Neural cell (in vitro differentiated cells): ENCODE data around the gene KLHL22. TPM values are rescaled to one million over a fixed set of nuclear protein-coding genes. Genes with fewer than 3 reads are reported as not detected.

ENCODE experiments used
- H2AFZ ChIP-seq: fragments of 200-600, 300-800 bp; sonication (generic), shearing (Covaris generic); 2 replicates; pipeline ENCODE4 v1.6.0; 2014; ENCODE audit warnings: low read depth, mild to moderate bottlenecking, antibody characterized with exemption, low read length, moderate library complexity
- H3F3A ChIP-seq: fragments of 200-600 bp; shearing (Covaris generic); 2 replicates; pipeline ENCODE4 v1.6.1; 2016; ENCODE audit warnings: mild to moderate bottlenecking, moderate library complexity, mixed read lengths, antibody characterized with exemption, low read length; ENCODE audit not compliant: insufficient read depth, poor library complexity, severe bottlenecking
- H3K27ac ChIP-seq: fragments of 200-600, 300-800 bp; sonication (generic), shearing (Covaris generic); 2 replicates; pipeline ENCODE4 v1.5.1; 2014; ENCODE audit warnings: mild to moderate bottlenecking, low read length, moderate library complexity
- H3K27me3 ChIP-seq: fragments of 300-800, 200-600 bp; sonication (generic), shearing (Covaris generic); 2 replicates; pipeline ENCODE4 v1.6.0; 2014; ENCODE audit warnings: mild to moderate bottlenecking, low read depth, low read length, moderate library complexity; ENCODE audit not compliant: insufficient read depth
- H3K36me3 ChIP-seq: fragments of 300-800, 200-600 bp; sonication (generic), shearing (Covaris generic); 2 replicates; pipeline ENCODE4 v1.5.1; 2014; ENCODE audit warnings: mild to moderate bottlenecking, antibody characterized with exemption, low read length, moderate library complexity; ENCODE audit not compliant: insufficient read depth
- H3K4me2 ChIP-seq: fragments of 300-800, 200-600 bp; sonication (generic), shearing (Covaris generic); 2 replicates; pipeline ENCODE4 v1.6.0; 2014; ENCODE audit warnings: mild to moderate bottlenecking, low read length
- H3K4me3 ChIP-seq: fragments of 300-800, 200-600 bp; sonication (generic), shearing (Covaris generic); 2 replicates; pipeline ENCODE4 v1.5.1; 2014; ENCODE audit warnings: mild to moderate bottlenecking, low read length, moderate library complexity
- H3K79me2 ChIP-seq: fragments of 200-600 bp; shearing (Covaris generic); replicated peaks from 2 replicates; pipeline ENCODE4 v1.6.0; 2014; ENCODE audit warnings: mild to moderate bottlenecking, low read length, moderate library complexity; ENCODE audit not compliant: insufficient read depth
- H3K9ac ChIP-seq: fragments of 300-800, 200-600 bp; sonication (generic), shearing (Covaris generic); 2 replicates; pipeline ENCODE4 v1.6.1; 2016; ENCODE audit warnings: mild to moderate bottlenecking, low read length, mixed read lengths
- H3K9me2 ChIP-seq: fragments of 200-600 bp; shearing (Covaris generic); 2 replicates; pipeline ENCODE4 v1.6.1; 2016; ENCODE audit warnings: mild to moderate bottlenecking, low read length, mixed read lengths; ENCODE audit not compliant: insufficient read depth
- H3K9me3 ChIP-seq: fragments of 200-600, 300-800 bp; sonication (generic), shearing (Covaris generic); 2 replicates; pipeline ENCODE4 v1.6.1; 2016; ENCODE audit warnings: mild to moderate bottlenecking, mixed run types, low read length, moderate library complexity, mixed read lengths
- H4K20me1 ChIP-seq: fragments of 200-600 bp; shearing (Covaris generic); 2 replicates; pipeline ENCODE4 v1.6.1; 2016; ENCODE audit warnings: mild to moderate bottlenecking, mixed run types; ENCODE audit not compliant: insufficient read depth
- EP300 ChIP-seq: fragments of 450-650 bp; conservative IDR thresholded peaks from 2 replicates; pipeline ENCODE4 v1.6.1; 2014; ENCODE audit warnings: antibody characterized with exemption, mild to moderate bottlenecking, moderate library complexity; ENCODE audit not compliant: poor library complexity, severe bottlenecking
- EZH2 ChIP-seq: fragments of 200-600, 300-800 bp; shearing (Covaris generic), sonication (generic); IDR thresholded peaks from 2 replicates; pipeline ENCODE4 v1.6.1; 2014; ENCODE audit warnings: antibody characterized with exemption, low read length, borderline replicate concordance, mild to moderate bottlenecking; ENCODE audit not compliant: insufficient read depth, poor library complexity, severe bottlenecking
- MXI1 ChIP-seq: fragments of 450-650 bp; conservative IDR thresholded peaks from 2 replicates; pipeline ENCODE4 v1.6.1; 2014; ENCODE audit warnings: antibody characterized with exemption, mild to moderate bottlenecking; ENCODE audit not compliant: poor library complexity, severe bottlenecking
- POLR2AphosphoS5 ChIP-seq: IDR thresholded peaks from 2 replicates; pipeline ENCODE4 v1.6.1; 2012
- RAD21 ChIP-seq: fragments of 450-650 bp; conservative IDR thresholded peaks from 2 replicates; pipeline ENCODE4 v1.6.1; 2014; ENCODE audit warnings: antibody characterized with exemption, mild to moderate bottlenecking, moderate library complexity
- SMC3 ChIP-seq: fragments of 450-650 bp; conservative IDR thresholded peaks from 2 replicates; pipeline ENCODE4 v1.6.1; 2014; ENCODE audit warnings: antibody characterized with exemption, mild to moderate bottlenecking, moderate library complexity; ENCODE audit not compliant: poor library complexity
- TAF1 ChIP-seq: IDR thresholded peaks from 2 replicates; pipeline ENCODE4 v1.6.1; 2012; ENCODE audit warnings: low read depth
- polyA plus RNA-seq: library from polyadenylated mRNA; depleted of rRNA; stranded (reverse); fragments of >200 nt; gene quantifications from 2 replicates; pipeline ENCODE4 v1.2.3, GENCODE V29; 2014
- TF ChIP-seq, protein P1 (sequence below): IDR thresholded peaks from 2 replicates; pipeline ENCODE4 v1.6.1; 2012; ENCODE audit warnings: borderline replicate concordance
- TF ChIP-seq, protein P2 (sequence below): fragments of 450-650 bp; IDR thresholded peaks from 2 replicates; pipeline ENCODE4 v1.5.1; 2014; ENCODE audit warnings: antibody characterized with exemption, mild to moderate bottlenecking, moderate library complexity; ENCODE audit not compliant: poor library complexity, severe bottlenecking

The KLHL22 gene
- polyA plus RNA-seq, 1 donor from 2014 or later: 59.5 TPM

DNA sequence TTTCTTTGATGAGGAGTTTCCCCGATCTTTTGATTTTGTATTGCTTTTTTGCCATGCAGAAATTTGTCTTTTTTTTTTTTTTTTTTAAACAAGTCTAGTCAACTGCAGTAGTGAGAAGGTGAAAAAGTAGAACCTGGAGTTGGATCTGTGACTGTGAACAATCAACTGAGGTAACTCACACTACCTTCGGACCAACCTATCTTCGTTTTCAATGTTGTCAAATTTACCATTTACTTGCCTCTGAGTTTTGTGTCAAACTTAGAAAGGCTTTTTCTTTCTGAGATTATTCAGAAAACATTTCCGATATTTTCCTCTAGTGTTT is 20.5 kb downstream of the KLHL22 start:
- TF ChIP-seq POLR2AphosphoS5 (no peak), EZH2 (no peak), EP300 (no peak), MXI1 (no peak), TAF1 (no peak), RAD21 (no peak), SMC3 (no peak)
- TF ChIP-seq, protein P1, sequence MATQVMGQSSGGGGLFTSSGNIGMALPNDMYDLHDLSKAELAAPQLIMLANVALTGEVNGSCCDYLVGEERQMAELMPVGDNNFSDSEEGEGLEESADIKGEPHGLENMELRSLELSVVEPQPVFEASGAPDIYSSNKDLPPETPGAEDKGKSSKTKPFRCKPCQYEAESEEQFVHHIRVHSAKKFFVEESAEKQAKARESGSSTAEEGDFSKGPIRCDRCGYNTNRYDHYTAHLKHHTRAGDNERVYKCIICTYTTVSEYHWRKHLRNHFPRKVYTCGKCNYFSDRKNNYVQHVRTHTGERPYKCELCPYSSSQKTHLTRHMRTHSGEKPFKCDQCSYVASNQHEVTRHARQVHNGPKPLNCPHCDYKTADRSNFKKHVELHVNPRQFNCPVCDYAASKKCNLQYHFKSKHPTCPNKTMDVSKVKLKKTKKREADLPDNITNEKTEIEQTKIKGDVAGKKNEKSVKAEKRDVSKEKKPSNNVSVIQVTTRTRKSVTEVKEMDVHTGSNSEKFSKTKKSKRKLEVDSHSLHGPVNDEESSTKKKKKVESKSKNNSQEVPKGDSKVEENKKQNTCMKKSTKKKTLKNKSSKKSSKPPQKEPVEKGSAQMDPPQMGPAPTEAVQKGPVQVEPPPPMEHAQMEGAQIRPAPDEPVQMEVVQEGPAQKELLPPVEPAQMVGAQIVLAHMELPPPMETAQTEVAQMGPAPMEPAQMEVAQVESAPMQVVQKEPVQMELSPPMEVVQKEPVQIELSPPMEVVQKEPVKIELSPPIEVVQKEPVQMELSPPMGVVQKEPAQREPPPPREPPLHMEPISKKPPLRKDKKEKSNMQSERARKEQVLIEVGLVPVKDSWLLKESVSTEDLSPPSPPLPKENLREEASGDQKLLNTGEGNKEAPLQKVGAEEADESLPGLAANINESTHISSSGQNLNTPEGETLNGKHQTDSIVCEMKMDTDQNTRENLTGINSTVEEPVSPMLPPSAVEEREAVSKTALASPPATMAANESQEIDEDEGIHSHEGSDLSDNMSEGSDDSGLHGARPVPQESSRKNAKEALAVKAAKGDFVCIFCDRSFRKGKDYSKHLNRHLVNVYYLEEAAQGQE: no peak
- TF ChIP-seq, protein P2, sequence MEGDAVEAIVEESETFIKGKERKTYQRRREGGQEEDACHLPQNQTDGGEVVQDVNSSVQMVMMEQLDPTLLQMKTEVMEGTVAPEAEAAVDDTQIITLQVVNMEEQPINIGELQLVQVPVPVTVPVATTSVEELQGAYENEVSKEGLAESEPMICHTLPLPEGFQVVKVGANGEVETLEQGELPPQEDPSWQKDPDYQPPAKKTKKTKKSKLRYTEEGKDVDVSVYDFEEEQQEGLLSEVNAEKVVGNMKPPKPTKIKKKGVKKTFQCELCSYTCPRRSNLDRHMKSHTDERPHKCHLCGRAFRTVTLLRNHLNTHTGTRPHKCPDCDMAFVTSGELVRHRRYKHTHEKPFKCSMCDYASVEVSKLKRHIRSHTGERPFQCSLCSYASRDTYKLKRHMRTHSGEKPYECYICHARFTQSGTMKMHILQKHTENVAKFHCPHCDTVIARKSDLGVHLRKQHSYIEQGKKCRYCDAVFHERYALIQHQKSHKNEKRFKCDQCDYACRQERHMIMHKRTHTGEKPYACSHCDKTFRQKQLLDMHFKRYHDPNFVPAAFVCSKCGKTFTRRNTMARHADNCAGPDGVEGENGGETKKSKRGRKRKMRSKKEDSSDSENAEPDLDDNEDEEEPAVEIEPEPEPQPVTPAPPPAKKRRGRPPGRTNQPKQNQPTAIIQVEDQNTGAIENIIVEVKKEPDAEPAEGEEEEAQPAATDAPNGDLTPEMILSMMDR: no peak
- no peaks in the 10 kb centered on the region for H3K36me3 ChIP-seq
- H3K9me2 ChIP-seq: no peaks in the 10 kb centered on the region
- no peaks in the 10 kb centered on the region for H3K27me3 ChIP-seq
- H3F3A ChIP-seq: no peaks in the 10 kb centered on the region
- no peak overlapping the region for H3K4me2 ChIP-seq
- H4K20me1 ChIP-seq: no peaks in the 10 kb centered on the region
- no peak overlapping the region for H3K9ac ChIP-seq
- H3K9me3 ChIP-seq: no peaks in the 10 kb centered on the region
- no peak overlapping the region for H3K27ac ChIP-seq
- no peaks in the 10 kb centered on the region for H3K79me2 ChIP-seq
- H3K4me3 ChIP-seq: no peak overlapping the region
- no peak overlapping the region for H2AFZ ChIP-seq

DNA sequence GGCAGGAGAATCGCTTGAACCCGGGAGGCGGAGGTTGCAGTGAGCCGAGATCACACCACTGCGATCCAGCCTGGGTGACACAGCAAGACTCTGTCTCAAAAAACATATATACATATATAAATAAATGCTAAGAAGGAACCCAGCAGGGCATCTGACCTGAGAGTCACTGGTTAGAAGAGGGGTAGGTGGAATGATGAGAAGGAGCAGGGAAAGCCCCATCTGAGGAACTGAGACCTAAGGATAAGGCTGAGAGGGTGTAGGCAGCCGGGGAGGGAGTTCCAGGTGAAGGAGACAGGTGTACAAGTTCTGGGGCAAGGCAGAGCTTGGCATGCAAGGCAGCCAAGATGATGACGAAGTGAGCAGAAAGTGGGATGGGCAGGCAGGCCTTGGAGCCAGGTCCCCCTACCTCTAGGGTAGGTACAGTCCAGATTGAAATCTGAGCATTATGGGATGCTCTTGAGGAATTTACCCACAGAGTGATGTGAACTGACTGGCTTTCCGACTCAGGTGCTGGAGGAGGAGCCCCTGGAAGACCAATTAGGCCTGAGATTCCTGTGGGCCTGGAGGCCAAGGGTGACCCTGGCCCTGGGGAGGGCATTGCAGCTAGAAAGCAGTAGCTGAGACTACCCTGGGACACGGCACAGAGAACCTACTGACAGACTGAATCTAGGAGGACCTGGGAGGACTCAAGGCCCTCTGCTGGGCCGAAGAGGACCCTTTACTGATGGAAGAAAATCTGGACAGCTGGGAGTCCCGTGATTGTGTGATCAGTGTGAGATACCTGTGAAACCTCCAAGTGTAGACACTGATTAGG is 22.8 kb downstream of the KLHL22 start:
- no peak overlapping the region for H3K27ac ChIP-seq
- no peaks in the 10 kb centered on the region for H3F3A ChIP-seq
- H3K9me3 ChIP-seq: no peaks in the 10 kb centered on the region
- H3K4me3 ChIP-seq: no peak overlapping the region
- H3K9me2 ChIP-seq: no peaks in the 10 kb centered on the region
- TF ChIP-seq MXI1 (no peak), EP300 (no peak), SMC3 (no peak), RAD21 (no peak), EZH2 (no peak), TAF1 (no peak), POLR2AphosphoS5 (no peak)
- TF ChIP-seq, protein P1: no peak
- TF ChIP-seq, protein P2: no peak
- no peak overlapping the region for H2AFZ ChIP-seq
- no peak overlapping the region for H3K4me2 ChIP-seq
- H3K79me2 ChIP-seq: no peaks in the 10 kb centered on the region
- no peaks in the 10 kb centered on the region for H3K36me3 ChIP-seq
- H3K27me3 ChIP-seq: no peaks in the 10 kb centered on the region
- H3K9ac ChIP-seq: no peak overlapping the region
- H4K20me1 ChIP-seq: no peaks in the 10 kb centered on the region
